Esophagus muscularis mucosa (tissue), 3 donors: ENCODE data around the gene ERC2.

Experiments used
- CTCF ChIP-seq, 3 experiments: fragments of 200-600 bp in 2 of 3; fragments of 450-650 bp in 1 of 3; sonication (generic) in 2 of 3; IDR thresholded peaks; one replicate each; pipeline ENCODE4 v1.5.1; 2017 to 2019; ENCODE audit warnings: antibody characterized with exemption in 3 of 3, mild to moderate bottlenecking in 2 of 3, moderate library complexity in 1 of 3
- POLR2A ChIP-seq: fragments of 450-650 bp; IDR thresholded peaks from one replicate; pipeline ENCODE4 v1.6.1; 2017; ENCODE audit warnings: antibody characterized with exemption, moderate library complexity, mild to moderate bottlenecking, low read depth

- TF ChIP-seq CTCF (IDR thresholded peaks at IDR 0.05) (no peak), POLR2A (no peak)
Observed at GRCh38 chr3:55622733-55623132, 845.5 kb downstream of the ERC2 start.
